Esophagus (tissue), 2 donors: Measurements from ENCODE around the gene FSTL5. TPM values are rescaled to one million over a fixed set of nuclear protein-coding genes. Genes with fewer than 3 reads are reported as not detected.

Experiments
- H3K27ac ChIP-seq, 2 donors: one replicate each; pipeline ENCODE4 v1.5.1; 2013; ENCODE audit warnings: low read depth in 2 of 2, mild to moderate bottlenecking in 2 of 2, inconsistent platforms in 1 of 2, low read length in 1 of 2, moderate library complexity in 1 of 2
- H3K27me3 ChIP-seq, 2 donors: one replicate each; pipeline ENCODE4 v1.6.1; 2013; ENCODE audit warnings: low read length in 2 of 2, control low read depth in 1 of 2, mild to moderate bottlenecking in 1 of 2; ENCODE audit not compliant: insufficient read depth in 2 of 2, control insufficient read depth in 1 of 2
- H3K36me3 ChIP-seq, 2 donors: one replicate each; pipeline ENCODE4 v1.6.1; 2013; ENCODE audit warnings: low read length in 1 of 2; ENCODE audit not compliant: control insufficient read depth in 2 of 2, insufficient read depth in 2 of 2
- H3K4me1 ChIP-seq, 2 donors: one replicate each; pipeline ENCODE4 v1.6.1; 2013; ENCODE audit warnings: low read length in 1 of 2; ENCODE audit not compliant: control insufficient read depth in 2 of 2, insufficient read depth in 2 of 2
- H3K4me3 ChIP-seq, 2 donors: one replicate each; pipeline ENCODE4 v1.5.1; 2013; ENCODE audit warnings: low read length in 2 of 2, mild to moderate bottlenecking in 2 of 2, low read depth in 1 of 2, moderate library complexity in 1 of 2
- H3K9me3 ChIP-seq, 2 donors: one replicate each; pipeline ENCODE4 v1.6.1; 2013; ENCODE audit warnings: mild to moderate bottlenecking in 2 of 2, low read depth in 1 of 2, low read length in 1 of 2, moderate library complexity in 1 of 2; ENCODE audit not compliant: control insufficient read depth in 2 of 2, insufficient read depth in 1 of 2
- WGBS, 2 donors: extraction: QIAGEN DNeasy Blood & Tissue Kit; methylation state at CpG; one replicate each; pipeline ENCODE4 v1.1.7; 2013; 5-methylcytosine and 5-hydroxymethylcytosine counted together
- polyA plus RNA-seq, 2 donors: library from polyadenylated mRNA; stranded (reverse); fragments of 200-250 nt; gene quantifications; one replicate each; pipeline ENCODE4 v1.2.3, GENCODE V29; 2013
- donor health status: healthy with polysubstance abuse.
- donor health status: Bipolar disorder and iron deficiency.

Gene FSTL5
- polyA plus RNA-seq, 2 donors = not detected

DNA sequence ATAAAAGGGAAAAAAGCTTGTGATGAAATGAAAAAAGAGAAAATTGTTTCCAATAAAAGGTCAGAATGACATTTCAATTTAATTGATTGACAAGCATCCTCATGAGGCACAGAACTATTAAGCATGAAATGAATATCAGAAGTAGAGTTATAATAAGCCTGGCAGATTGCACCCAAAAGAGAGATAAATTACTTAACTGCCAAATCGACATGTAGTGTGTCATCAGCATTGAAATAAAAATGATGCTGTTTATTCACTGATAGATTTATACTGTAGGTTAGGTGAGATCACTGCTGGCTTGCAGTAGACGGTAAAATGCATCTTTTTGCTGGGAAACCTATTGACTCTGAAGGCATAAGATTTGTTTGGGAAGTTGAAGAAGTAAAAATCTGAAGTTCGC, 507.2 kb downstream of the FSTL5 start:
- no peaks in the 10 kb centered on the region for H3K36me3 ChIP-seq
- H3K4me1 ChIP-seq = no peaks in the 10 kb centered on the region
- no peak overlapping the region for H3K4me3 ChIP-seq
- no peaks in the 10 kb centered on the region for H3K27me3 ChIP-seq
- no peak overlapping the region for H3K27ac ChIP-seq
- H3K9me3 ChIP-seq = no peaks in the 10 kb centered on the region
- WGBS, 2 donors = 68 to 73% methylated on average over 3 of the region's 3 CpGs

DNA sequence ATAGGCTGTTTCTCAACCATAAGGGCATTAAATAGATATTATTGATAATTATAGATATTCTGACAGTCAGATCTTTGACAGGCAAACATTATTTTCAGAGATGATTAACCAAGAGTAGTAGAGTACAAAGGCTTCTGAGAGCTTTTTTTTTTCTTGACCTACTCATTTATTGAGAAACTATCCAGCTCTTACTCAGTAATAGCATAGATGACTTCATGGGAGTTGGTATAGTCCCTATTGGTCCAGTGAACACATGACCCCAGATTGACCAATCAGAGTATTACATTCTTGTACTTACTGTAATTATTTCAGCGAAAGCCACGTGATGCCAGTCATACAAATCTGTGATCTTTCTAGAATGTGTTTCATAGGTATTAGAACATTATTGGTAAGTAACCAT, 508.7 kb downstream of the FSTL5 start:
- H3K4me1 ChIP-seq = no peaks in the 10 kb centered on the region
- WGBS, 2 donors = 79 to 91% methylated on average over 2 of the region's 2 CpGs
- H3K36me3 ChIP-seq = no peaks in the 10 kb centered on the region
- no peak overlapping the region for H3K4me3 ChIP-seq
- H3K27ac ChIP-seq = no peak overlapping the region
- H3K9me3 ChIP-seq = no peaks in the 10 kb centered on the region
- H3K27me3 ChIP-seq = no peaks in the 10 kb centered on the region

DNA sequence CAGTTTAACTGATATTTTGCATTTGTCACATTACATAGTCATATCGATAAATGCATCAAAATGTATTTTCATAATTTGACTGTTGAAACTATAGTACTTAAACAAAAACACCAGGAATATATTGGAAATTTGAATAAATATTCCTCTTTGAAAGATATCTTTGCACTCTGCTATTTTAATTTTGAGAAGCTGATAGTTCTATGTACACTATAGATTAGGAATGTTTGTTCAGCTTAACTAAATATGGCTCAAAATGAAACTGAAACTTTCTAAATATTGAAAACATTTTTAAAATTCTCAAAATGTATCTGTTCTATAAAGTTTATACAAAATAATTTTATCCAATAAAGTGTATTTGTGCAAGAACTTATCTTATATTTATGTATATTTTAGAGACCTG, 510.1 kb downstream of the FSTL5 start:
- no peaks in the 10 kb centered on the region for H3K36me3 ChIP-seq
- H3K9me3 ChIP-seq = no peaks in the 10 kb centered on the region
- H3K27me3 ChIP-seq = no peaks in the 10 kb centered on the region
- no peaks in the 10 kb centered on the region for H3K4me1 ChIP-seq
- 87 to 90% methylated on average over 1 of the region's 1 CpG for WGBS, 2 donors
- H3K27ac ChIP-seq = no peak overlapping the region
- H3K4me3 ChIP-seq = no peak overlapping the region

DNA sequence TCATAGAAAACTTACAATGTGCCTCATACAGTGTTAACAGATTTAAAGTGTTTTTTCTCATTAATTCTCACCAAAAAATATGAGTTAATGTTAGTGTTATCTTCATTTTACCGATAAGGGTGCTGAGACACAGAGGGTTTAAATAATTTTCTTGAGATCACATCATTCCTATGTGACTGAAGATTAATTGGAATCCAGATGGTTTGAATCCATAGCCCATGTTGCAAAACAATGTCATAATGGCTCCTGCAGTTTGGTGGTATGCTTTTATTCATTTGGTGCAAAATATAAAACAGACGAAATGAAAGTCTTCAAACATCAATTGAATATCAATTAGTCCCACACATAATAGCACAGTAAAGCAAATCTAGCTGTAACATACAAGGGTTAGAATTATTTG, 512.2 kb downstream of the FSTL5 start:
- Histone ChIP-seq H3K27ac (no peak overlapping the region), H3K4me1 (no peaks in the 10 kb centered on the region), H3K4me3 (no peak overlapping the region), H3K9me3 (peaks cover 0 to 3% of the 10 kb centered on the region in 2 donors), H3K27me3 (no peaks in the 10 kb centered on the region), H3K36me3 (no peaks in the 10 kb centered on the region)
- WGBS, 2 donors = 71 to 77% methylated on average over 2 of the region's 2 CpGs

DNA sequence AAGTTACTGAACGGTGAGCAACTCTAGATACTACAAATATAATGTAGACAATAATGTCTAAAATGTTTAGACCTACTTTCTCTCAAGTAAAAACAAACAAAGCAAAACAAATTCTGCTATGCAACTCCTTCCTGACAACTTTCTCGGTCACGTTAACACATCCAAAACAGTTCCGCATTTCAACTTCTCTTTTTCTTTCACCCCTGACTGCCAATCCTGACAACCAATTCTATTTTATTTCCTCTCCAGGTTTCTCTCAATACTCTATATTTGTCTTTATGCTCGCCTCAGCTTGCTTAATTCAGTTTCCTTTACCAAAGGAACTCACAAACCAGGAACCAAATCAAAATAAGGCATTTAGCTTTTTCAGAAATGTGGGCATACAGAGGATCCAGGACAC, 513.0 kb downstream of the FSTL5 start:
- Histone ChIP-seq H3K27me3 (no peaks in the 10 kb centered on the region), H3K9me3 (peaks cover 0 to 3% of the 10 kb centered on the region in 2 donors), H3K4me1 (no peaks in the 10 kb centered on the region), H3K27ac (no peak overlapping the region), H3K36me3 (no peaks in the 10 kb centered on the region), H3K4me3 (no peak overlapping the region)
- 62 to 71% methylated on average over 5 of the region's 5 CpGs for WGBS, 2 donors

DNA sequence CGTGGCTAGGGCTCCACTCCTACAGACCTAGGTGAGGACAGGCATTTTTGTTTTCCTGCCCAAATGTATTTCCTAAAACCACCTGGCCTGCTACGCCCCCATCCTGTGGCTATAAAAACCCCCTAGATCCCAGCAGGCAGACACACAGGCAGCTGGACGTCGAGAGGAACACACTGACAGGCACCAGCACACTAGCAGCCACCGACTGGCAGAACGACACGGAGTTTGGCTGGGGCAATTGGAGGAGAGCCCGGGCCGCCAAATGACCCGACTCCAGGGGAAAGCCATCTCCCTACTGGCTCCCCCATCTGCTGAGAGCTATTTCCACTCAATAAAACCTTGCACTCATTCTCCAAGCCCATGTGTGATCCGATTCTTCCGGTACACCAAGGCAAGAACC, 516.0 kb downstream of the FSTL5 start:
- Histone ChIP-seq H3K27ac (no peak overlapping the region), H3K36me3 (no peaks in the 10 kb centered on the region), H3K4me1 (no peaks in the 10 kb centered on the region), H3K27me3 (no peaks in the 10 kb centered on the region), H3K9me3 (peaks cover 0 to 3% of the 10 kb centered on the region in 2 donors), H3K4me3 (no peak overlapping the region)
- WGBS, 2 donors = 85 to 92% methylated on average over 12 of the region's 12 CpGs

DNA sequence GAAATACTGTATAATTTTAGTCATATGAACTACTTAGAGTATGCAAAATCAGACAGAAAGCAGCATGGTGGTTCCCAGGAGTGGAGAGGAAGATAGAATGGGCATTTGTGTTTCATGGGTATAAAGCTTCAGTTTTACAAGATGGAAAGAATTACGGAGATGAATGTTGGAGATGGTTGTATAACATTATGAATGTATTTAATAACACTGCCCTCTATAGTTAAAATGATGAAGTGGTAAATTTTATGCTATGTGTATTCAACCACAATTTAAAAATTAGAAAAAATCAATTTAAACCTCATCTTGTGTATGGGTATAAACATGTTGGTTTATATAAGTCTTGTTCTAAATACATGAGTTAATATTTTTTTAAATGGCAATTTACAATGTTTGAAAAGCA, 521.1 kb downstream of the FSTL5 start:
- H3K27ac ChIP-seq = no peak overlapping the region
- H3K4me3 ChIP-seq = no peak overlapping the region
- no peaks in the 10 kb centered on the region for H3K36me3 ChIP-seq
- H3K9me3 ChIP-seq = peaks cover 0 to 2% of the 10 kb centered on the region in 2 donors
- H3K27me3 ChIP-seq = no peaks in the 10 kb centered on the region
- no peaks in the 10 kb centered on the region for H3K4me1 ChIP-seq
- 56 to 64% methylated on average over 1 of the region's 1 CpG for WGBS, 2 donors

DNA sequence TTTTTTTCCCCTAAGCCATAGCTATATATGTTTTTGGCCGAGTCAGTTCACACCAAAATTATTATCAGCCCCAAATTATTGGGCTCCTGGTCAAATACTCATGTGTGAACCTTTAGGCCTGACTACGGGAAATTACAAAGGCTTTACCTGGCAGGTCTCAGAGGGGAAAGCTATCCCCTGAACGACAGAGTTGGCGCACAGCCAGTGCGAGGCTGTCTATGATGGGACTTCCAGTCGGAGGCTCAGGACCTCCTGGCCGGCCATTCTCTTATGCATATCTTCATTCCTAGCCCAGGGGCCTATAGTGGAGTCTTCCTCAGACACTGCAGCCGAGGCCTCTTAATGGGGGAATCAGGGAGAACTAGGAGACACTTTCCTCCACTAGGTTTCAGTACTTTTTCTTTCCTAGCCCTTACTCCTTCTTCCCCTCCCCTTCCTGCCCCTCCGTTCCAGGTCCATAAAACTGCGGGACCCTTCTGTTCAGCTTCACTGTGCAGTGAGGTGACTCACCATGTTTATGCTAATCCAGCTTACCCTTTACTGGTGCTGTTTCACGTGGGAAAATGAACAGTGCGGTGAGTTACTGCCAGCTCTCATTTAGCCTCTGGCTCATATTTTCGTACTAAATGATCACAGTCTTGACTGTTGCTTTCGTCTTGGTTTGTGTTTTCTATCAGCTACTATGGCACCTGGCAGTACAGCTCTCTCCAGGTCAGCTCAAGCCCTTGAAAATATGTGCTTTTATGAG, 533.9 kb downstream of the FSTL5 start:
- 79 to 87% methylated on average over 14 of the region's 14 CpGs for WGBS, 2 donors
- Histone ChIP-seq H3K9me3 (no peaks in the 10 kb centered on the region), H3K4me3 (no peak overlapping the region), H3K27me3 (no peaks in the 10 kb centered on the region), H3K27ac (no peak overlapping the region), H3K36me3 (no peaks in the 10 kb centered on the region), H3K4me1 (no peaks in the 10 kb centered on the region)

DNA sequence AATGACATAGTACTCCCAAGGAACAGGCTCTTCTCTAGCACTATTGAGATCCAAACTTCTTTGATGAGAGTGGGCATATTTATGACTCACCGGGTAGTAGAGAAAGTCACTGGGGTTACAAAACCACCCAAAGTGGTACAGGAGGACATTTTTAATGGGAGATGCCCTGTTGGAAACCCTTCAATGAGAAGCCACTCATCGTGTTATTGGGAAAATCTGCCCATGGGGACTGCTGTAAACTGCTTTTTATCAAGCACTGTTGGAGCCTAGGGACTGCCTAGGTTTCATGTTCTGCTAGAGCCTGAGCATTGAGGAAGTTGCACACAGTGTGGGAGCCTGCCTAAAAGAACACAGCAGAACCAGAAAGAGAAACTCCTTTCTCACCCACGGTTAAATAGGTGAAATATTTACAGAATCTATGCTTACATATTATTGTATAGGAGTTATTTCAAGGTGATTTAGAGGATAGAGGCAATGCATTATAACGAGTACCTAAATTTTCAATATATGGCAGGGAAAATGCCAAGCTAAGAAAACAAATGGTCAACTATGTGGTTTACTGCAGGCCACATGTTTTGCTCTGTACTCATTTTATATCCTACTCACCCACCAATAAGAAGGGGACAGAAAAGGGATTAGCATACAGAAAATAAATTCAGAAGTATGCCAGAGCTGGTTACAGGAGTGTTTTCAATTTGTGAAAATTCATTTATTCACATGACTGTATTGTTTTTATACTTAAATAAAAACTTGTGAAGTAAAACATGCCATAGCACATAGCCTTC, 559.1 kb downstream of the FSTL5 start:
- Histone ChIP-seq H3K4me1 (no peaks in the 10 kb centered on the region), H3K27me3 (no peaks in the 10 kb centered on the region), H3K36me3 (no peaks in the 10 kb centered on the region), H3K27ac (no peak overlapping the region), H3K4me3 (no peak overlapping the region), H3K9me3 (peaks cover 0 to 2% of the 10 kb centered on the region in 2 donors)
- 53 to 56% methylated on average over 4 of the region's 4 CpGs for WGBS, 2 donors

DNA sequence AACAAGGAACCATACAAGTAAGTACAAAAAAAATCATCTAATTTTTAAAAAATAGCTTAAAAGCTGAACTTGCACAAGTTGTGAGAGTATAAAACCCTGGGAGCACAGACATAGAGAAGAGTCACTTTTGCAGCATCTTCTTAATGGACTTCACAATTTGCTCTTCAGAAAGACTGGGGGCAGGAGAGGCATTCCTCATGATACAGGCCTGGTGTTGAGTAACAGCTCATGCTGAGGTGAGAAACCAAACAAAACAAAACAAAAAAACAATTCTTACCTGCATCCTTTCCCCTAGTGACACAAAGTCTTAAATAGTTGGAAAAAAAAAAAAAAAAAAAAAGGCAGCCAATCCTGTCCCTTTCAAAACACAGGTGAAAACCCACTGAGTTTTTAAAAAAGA, 562.8 kb downstream of the FSTL5 start:
- H3K9me3 ChIP-seq = peaks cover 0 to 2% of the 10 kb centered on the region in 2 donors
- H3K27me3 ChIP-seq = no peaks in the 10 kb centered on the region
- no peak overlapping the region for H3K4me3 ChIP-seq
- H3K4me1 ChIP-seq = no peaks in the 10 kb centered on the region
- no peaks in the 10 kb centered on the region for H3K36me3 ChIP-seq
- no peak overlapping the region for H3K27ac ChIP-seq
